ENCODE data around the gene GRIP2.

The GRIP2 gene

GRCh38 chr3:14539742-14540491 lies at the start of gene GRIP2:
GRIP2 (minus strand) TSS chr3:14540342; CDS start chr3:14540308, 34 bp downstream.
- Histone ChIP-seq H3K36me3 (ENCODE audit: low read length) (no peaks in the 10 kb centered on the region), H3K9me2 (replicated peaks; ENCODE audit: insufficient read depth, low read length) (no peaks in the 10 kb centered on the region), H3K79me2 (ENCODE audit: insufficient read depth, low read length) (no peaks in the 10 kb centered on the region), H2AFZ (ENCODE audit: low read depth, low read length, severe bottlenecking) (no peak within 1 kb of the TSS), H3K9me3 (ENCODE audit: insufficient read depth, low read length) (no peaks in the 10 kb centered on the region), H3K4me2 (ENCODE audit: low read depth, low read length, poor library complexity, severe bottlenecking) (no peak within 1 kb of the TSS), H3F3A (ENCODE audit: insufficient read depth) (no peaks in the 10 kb centered on the region), H4K20me1 (ENCODE audit: low read depth, low read length) (no peaks in the 10 kb centered on the region), H3K27me3 (ENCODE audit: low read length) (no peaks in the 10 kb centered on the region), H3K4me3 (ENCODE audit: insufficient read depth, low read length, poor library complexity, severe bottlenecking) (no peak within 1 kb of the TSS), H3K9ac (ENCODE audit: low read length) (no peak within 1 kb of the TSS), H3K27ac (ENCODE audit: low read depth, low read length) (no peak within 1 kb of the TSS)
- TF ChIP-seq, protein P1, sequence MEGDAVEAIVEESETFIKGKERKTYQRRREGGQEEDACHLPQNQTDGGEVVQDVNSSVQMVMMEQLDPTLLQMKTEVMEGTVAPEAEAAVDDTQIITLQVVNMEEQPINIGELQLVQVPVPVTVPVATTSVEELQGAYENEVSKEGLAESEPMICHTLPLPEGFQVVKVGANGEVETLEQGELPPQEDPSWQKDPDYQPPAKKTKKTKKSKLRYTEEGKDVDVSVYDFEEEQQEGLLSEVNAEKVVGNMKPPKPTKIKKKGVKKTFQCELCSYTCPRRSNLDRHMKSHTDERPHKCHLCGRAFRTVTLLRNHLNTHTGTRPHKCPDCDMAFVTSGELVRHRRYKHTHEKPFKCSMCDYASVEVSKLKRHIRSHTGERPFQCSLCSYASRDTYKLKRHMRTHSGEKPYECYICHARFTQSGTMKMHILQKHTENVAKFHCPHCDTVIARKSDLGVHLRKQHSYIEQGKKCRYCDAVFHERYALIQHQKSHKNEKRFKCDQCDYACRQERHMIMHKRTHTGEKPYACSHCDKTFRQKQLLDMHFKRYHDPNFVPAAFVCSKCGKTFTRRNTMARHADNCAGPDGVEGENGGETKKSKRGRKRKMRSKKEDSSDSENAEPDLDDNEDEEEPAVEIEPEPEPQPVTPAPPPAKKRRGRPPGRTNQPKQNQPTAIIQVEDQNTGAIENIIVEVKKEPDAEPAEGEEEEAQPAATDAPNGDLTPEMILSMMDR (IDR thresholded peaks at IDR 0.05; ENCODE audit: insufficient read depth, low read length, poor library complexity, severe bottlenecking) = no peak
- no peak for TF ChIP-seq EZH2phosphoT487 (conservative IDR thresholded peaks at IDR 0.05; ENCODE audit: low read length)

DNA sequence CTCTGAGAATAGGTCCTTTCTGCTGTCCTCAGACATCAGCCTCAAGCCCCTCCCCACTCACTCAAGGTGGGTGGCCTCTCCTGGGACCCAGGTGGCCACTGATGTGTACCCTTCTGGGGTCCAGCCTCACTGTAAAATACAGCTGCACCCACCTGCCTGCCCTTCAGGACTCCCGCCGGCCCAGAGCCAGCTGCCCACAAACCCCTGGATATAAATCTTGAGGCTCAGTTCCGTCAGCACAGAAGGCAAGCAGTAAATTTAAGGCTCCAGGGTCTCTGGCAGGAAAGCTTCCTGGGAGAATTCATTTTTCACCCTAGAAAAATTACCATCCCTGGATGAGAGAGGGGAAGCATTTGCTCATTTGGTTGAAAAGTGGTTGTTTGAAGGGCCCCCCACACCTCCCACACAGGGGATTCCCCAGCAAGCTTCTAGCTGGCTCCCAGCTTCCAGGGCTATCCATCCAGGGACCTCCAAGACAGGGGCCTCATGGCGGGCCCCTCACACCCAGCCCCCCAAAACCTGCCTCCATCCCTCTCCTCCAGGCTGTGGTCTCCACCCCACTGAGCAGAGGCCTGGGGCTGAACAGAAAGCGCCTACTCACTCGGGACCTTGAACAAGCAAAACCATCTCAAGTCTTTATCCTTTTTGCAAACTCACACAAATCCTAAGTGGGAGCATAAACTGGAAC lies 48.4 kb upstream of the GRIP2 start:
- TF ChIP-seq, protein P1 (IDR thresholded peaks at IDR 0.05; ENCODE audit: insufficient read depth, low read length, poor library complexity, severe bottlenecking) = no peak
- no peak for TF ChIP-seq EZH2phosphoT487 (conservative IDR thresholded peaks at IDR 0.05; ENCODE audit: low read length)
- Histone ChIP-seq H3K79me2 (ENCODE audit: insufficient read depth, low read length) (no peaks in the 10 kb centered on the region), H2AFZ (ENCODE audit: low read depth, low read length, severe bottlenecking) (no peak overlapping the region), H3K9ac (ENCODE audit: low read length) (no peak overlapping the region), H3K27ac (ENCODE audit: low read depth, low read length) (no peak overlapping the region), H3F3A (ENCODE audit: insufficient read depth) (no peaks in the 10 kb centered on the region), H3K9me2 (replicated peaks; ENCODE audit: insufficient read depth, low read length) (no peaks in the 10 kb centered on the region), H3K27me3 (ENCODE audit: low read length) (no peaks in the 10 kb centered on the region), H3K36me3 (ENCODE audit: low read length) (no peaks in the 10 kb centered on the region), H3K4me2 (ENCODE audit: low read depth, low read length, poor library complexity, severe bottlenecking) (no peak overlapping the region), H3K4me3 (ENCODE audit: insufficient read depth, low read length, poor library complexity, severe bottlenecking) (no peak overlapping the region), H3K9me3 (ENCODE audit: insufficient read depth, low read length) (no peaks in the 10 kb centered on the region), H4K20me1 (ENCODE audit: low read depth, low read length) (no peaks in the 10 kb centered on the region)

DNA sequence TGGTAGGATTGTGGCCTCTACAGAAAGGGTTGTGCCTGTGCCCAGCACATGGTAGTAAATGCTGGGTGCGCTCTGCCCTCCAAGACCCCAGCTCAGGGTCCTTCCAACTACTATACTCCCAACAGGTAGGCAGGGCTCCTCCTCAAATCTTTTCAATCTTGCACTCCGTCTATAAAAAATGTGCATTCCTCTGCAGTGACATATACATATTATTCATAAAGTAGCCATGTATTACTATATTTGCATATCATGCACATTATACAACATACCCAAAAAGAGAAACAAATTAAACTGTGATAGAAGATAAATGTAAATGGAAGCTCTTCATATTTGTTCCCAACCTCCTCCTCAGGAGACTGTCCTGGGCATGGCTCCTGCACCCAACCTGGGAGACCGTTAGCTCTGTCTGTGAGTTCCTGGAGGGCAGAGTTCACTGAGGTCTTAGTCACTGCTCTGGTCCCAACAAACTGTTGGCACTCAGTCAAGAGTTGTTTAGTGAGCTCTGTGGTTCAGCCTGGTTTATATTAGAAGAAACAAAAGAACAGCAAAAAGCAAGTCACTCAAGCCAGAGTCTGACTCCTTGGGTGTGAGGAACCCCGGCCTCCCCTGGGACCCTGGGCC lies 47.7 kb upstream of the GRIP2 start:
- H3F3A ChIP-seq (ENCODE audit: insufficient read depth) = no peaks in the 10 kb centered on the region
- no peaks in the 10 kb centered on the region for H3K9me3 ChIP-seq (ENCODE audit: insufficient read depth, low read length)
- no peak overlapping the region for H3K27ac ChIP-seq (ENCODE audit: low read depth, low read length)
- H3K36me3 ChIP-seq (ENCODE audit: low read length) = no peaks in the 10 kb centered on the region
- H2AFZ ChIP-seq (ENCODE audit: low read depth, low read length, severe bottlenecking) = no peak overlapping the region
- no peaks in the 10 kb centered on the region for H3K27me3 ChIP-seq (ENCODE audit: low read length)
- no peak overlapping the region for H3K4me2 ChIP-seq (ENCODE audit: low read depth, low read length, poor library complexity, severe bottlenecking)
- no peaks in the 10 kb centered on the region for H3K9me2 ChIP-seq (replicated peaks; ENCODE audit: insufficient read depth, low read length)
- no peaks in the 10 kb centered on the region for H4K20me1 ChIP-seq (ENCODE audit: low read depth, low read length)
- TF ChIP-seq, protein P1 (IDR thresholded peaks at IDR 0.05; ENCODE audit: insufficient read depth, low read length, poor library complexity, severe bottlenecking) = no peak
- TF ChIP-seq EZH2phosphoT487 (conservative IDR thresholded peaks at IDR 0.05; ENCODE audit: low read length) = no peak
- no peak overlapping the region for H3K9ac ChIP-seq (ENCODE audit: low read length)
- H3K79me2 ChIP-seq (ENCODE audit: insufficient read depth, low read length) = no peaks in the 10 kb centered on the region
- no peak overlapping the region for H3K4me3 ChIP-seq (ENCODE audit: insufficient read depth, low read length, poor library complexity, severe bottlenecking)

Measured in SU-DHL-6 (cell line).